NB4 (cell line): ENCODE measurements around the gene ENOX2.

Experiments
- CTCF ChIP-seq: IDR thresholded peaks from one replicate; pipeline ENCODE4 v1.5.1; 2012; ENCODE audit warnings: low read depth, low read length
- MYC ChIP-seq: IDR thresholded peaks from 2 replicates; pipeline ENCODE4 v1.6.1; 2011; ENCODE audit warnings: low read depth, low read length
- POLR2A ChIP-seq: IDR thresholded peaks from 2 replicates; pipeline ENCODE4 v1.6.1; 2011; ENCODE audit warnings: mild to moderate bottlenecking; ENCODE audit not compliant: insufficient read length; ENCODE audit errors: extremely low read depth

GRCh38 chrX:130741584-130741983 lies 161.4 kb downstream of the ENOX2 start:
- TF ChIP-seq MYC (no peak), CTCF (no peak), POLR2A (no peak)
